Gastrocnemius medialis (tissue), 4 donors: Measurements from ENCODE around the gene TMEM178A.

Source experiments
- POLR2A ChIP-seq, 2 donors: fragments of 450-650 bp; IDR thresholded peaks; one replicate each; pipeline ENCODE4 v1.6.1; 2017; ENCODE audit warnings: antibody characterized with exemption in 2 of 2, mild to moderate bottlenecking in 2 of 2, moderate library complexity in 2 of 2
- TF ChIP-seq, protein P1 (sequence below), 5 experiments: fragments of 450-650 bp in 3 of 5; fragments of 200-600 bp in 2 of 5; sonication (generic) in 2 of 5; IDR thresholded peaks in 4 of 5; conservative IDR thresholded peaks in 1 of 5; 1 replicate in 4 of 5; 2 replicates in 1 of 5; pipeline ENCODE4 v1.5.1; 2016 to 2019; ENCODE audit warnings: antibody characterized with exemption in 5 of 5, mild to moderate bottlenecking in 3 of 5, moderate library complexity in 3 of 5

DNA sequence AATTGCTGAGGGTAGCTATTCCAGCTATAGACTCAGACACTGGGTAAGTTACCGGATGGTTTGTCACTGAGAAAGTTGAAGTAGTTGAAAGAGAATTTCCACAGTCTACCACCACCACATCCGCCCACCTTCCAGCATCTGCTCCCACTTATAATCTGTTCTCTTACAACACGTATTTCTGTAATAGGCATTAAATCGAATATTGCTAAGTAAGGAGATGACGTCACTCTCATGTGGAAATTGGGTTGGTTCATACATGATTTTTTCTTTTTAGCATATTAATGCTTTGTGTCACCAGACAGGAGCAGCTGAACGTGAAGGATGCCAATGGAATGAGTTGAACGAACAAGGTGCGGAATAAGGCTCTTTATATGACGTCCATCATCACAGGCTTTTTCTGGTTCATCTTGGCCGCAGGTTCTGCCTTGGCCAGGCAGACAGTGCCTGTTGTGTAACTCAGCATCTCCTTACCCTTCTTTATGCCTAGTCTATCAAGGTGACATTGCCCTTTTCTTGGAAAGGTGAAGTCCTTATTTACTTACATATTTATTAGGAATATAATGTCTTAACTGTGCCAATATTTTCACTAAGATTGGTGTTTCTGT, 67.5 kb downstream of the TMEM178A start:
- TF ChIP-seq, protein P1, sequence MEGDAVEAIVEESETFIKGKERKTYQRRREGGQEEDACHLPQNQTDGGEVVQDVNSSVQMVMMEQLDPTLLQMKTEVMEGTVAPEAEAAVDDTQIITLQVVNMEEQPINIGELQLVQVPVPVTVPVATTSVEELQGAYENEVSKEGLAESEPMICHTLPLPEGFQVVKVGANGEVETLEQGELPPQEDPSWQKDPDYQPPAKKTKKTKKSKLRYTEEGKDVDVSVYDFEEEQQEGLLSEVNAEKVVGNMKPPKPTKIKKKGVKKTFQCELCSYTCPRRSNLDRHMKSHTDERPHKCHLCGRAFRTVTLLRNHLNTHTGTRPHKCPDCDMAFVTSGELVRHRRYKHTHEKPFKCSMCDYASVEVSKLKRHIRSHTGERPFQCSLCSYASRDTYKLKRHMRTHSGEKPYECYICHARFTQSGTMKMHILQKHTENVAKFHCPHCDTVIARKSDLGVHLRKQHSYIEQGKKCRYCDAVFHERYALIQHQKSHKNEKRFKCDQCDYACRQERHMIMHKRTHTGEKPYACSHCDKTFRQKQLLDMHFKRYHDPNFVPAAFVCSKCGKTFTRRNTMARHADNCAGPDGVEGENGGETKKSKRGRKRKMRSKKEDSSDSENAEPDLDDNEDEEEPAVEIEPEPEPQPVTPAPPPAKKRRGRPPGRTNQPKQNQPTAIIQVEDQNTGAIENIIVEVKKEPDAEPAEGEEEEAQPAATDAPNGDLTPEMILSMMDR (IDR thresholded peaks at IDR 0.05 in 4 of 5, conservative IDR thresholded peaks at IDR 0.05 in 1 of 5) = no peak
- TF ChIP-seq POLR2A (IDR thresholded peaks at IDR 0.05) = no peak
